ENCODE results near the gene GBP3. TPM values are rescaled to one million over a fixed set of nuclear protein-coding genes. Genes with fewer than 3 reads are reported as not detected.

GBP3 gene
- total RNA-seq, 1 experiment from 2014 or later = 6.3 TPM

- intact Hi-C loops (cut with micrococcal nuclease; ENCODE audit: unreplicated experiment) = no loop called here
- Histone ChIP-seq H3K27ac (ENCODE audit: low read depth, low read length, poor library complexity, severe bottlenecking) (no peak overlapping the region), H3K4me1 (ENCODE audit: insufficient read depth, low read length, poor library complexity, severe bottlenecking) (peaks cover 3% of the 10 kb centered on the region), H3K4me3 (ENCODE audit: low read depth, low read length, poor library complexity, severe bottlenecking) (no peak overlapping the region), H3K27me3 (replicated peaks; ENCODE audit: insufficient read depth, low read depth, low read length, poor library complexity) (no peaks in the 10 kb centered on the region), H3K9me3 (ENCODE audit: low read depth, low read length, poor library complexity, severe bottlenecking) (no peaks in the 10 kb centered on the region), H3K36me3 (ENCODE audit: insufficient read depth, low read length, poor library complexity, severe bottlenecking) (no peaks in the 10 kb centered on the region)
- CTCF ChIA-PET = no interaction called here
- no peak for DNase-seq (ENCODE audit: low spot score)
- no TSS peak for BruUV-seq (replicated peaks)
- POLR2A ChIA-PET (ENCODE audit: low non-redundant PET) = no interaction called here
- TF ChIP-seq EZH2 (IDR thresholded peaks at IDR 0.05; ENCODE audit: borderline replicate concordance, low read depth, low read length, poor library complexity, severe bottlenecking) = no peak
- no peak for TF ChIP-seq CTCF (conservative IDR thresholded peaks at IDR 0.05; ENCODE audit: low read depth, low read length)
These were observed 45.6 kb upstream of the GBP3 start for GRCh38 chr1:89068291-89068690.

- peak; percentile 47 for DNase-seq (ENCODE audit: low spot score)
- peak within 1 kb of the TSS; percentile 41 for H3K4me3 ChIP-seq (ENCODE audit: low read depth, low read length, poor library complexity, severe bottlenecking)
- H3K4me1 ChIP-seq (ENCODE audit: insufficient read depth, low read length, poor library complexity, severe bottlenecking) = peaks cover 3% of the 10 kb centered on the region
- H3K36me3 ChIP-seq (ENCODE audit: insufficient read depth, low read length, poor library complexity, severe bottlenecking) = no peaks in the 10 kb centered on the region
- TF ChIP-seq CTCF (conservative IDR thresholded peaks at IDR 0.05; ENCODE audit: low read depth, low read length) = no peak
- TF ChIP-seq EZH2 (IDR thresholded peaks at IDR 0.05; ENCODE audit: borderline replicate concordance, low read depth, low read length, poor library complexity, severe bottlenecking) = no peak
- peak within 1 kb of the TSS; percentile 66 for H3K27ac ChIP-seq (ENCODE audit: low read depth, low read length, poor library complexity, severe bottlenecking)
- intact Hi-C loops (cut with micrococcal nuclease; ENCODE audit: unreplicated experiment) = no loop called here
- no peaks in the 10 kb centered on the region for H3K9me3 ChIP-seq (ENCODE audit: low read depth, low read length, poor library complexity, severe bottlenecking)
- ChIA-PET POLR2A (ENCODE audit: low non-redundant PET) (interaction anchor here (0.5 kb wide), 1 partner anchor 566 kb away, joined by 3 read pairs; no protein-coding TSS in a partner anchor), CTCF (no interaction called here)
- BruUV-seq (replicated peaks) = no TSS peak
- no peaks in the 10 kb centered on the region for H3K27me3 ChIP-seq (replicated peaks; ENCODE audit: insufficient read depth, low read depth, low read length, poor library complexity)
These were observed 42.6 kb upstream of the GBP3 start, which contains the start of gene GBP1 for GRCh38 chr1:89065079-89065868. Gene GBP1, minus strand, starts transcription at chr1:89065208. Its CDS starts 1,974 bp downstream, at chr1:89063234.

GRCh38 chr1:89064632-89065031, 42.0 kb upstream of the GBP3 start:
- H3K4me3 ChIP-seq (ENCODE audit: low read depth, low read length, poor library complexity, severe bottlenecking) = peak overlapping the region; percentile 41
- no peaks in the 10 kb centered on the region for H3K36me3 ChIP-seq (ENCODE audit: insufficient read depth, low read length, poor library complexity, severe bottlenecking)
- H3K4me1 ChIP-seq (ENCODE audit: insufficient read depth, low read length, poor library complexity, severe bottlenecking) = peaks cover 3% of the 10 kb centered on the region
- H3K27me3 ChIP-seq (replicated peaks; ENCODE audit: insufficient read depth, low read depth, low read length, poor library complexity) = no peaks in the 10 kb centered on the region
- ChIA-PET CTCF (no interaction called here), POLR2A (ENCODE audit: low non-redundant PET) (no interaction called here)
- no TSS peak for BruUV-seq (replicated peaks)
- H3K9me3 ChIP-seq (ENCODE audit: low read depth, low read length, poor library complexity, severe bottlenecking) = no peaks in the 10 kb centered on the region
- TF ChIP-seq CTCF (conservative IDR thresholded peaks at IDR 0.05; ENCODE audit: low read depth, low read length) = no peak
- no peak for TF ChIP-seq EZH2 (IDR thresholded peaks at IDR 0.05; ENCODE audit: borderline replicate concordance, low read depth, low read length, poor library complexity, severe bottlenecking)
- peak overlapping the region; percentile 66 for H3K27ac ChIP-seq (ENCODE audit: low read depth, low read length, poor library complexity, severe bottlenecking)
- intact Hi-C loops (cut with micrococcal nuclease; ENCODE audit: unreplicated experiment) = no loop called here
- DNase-seq (ENCODE audit: low spot score) = no peak
